Kasumi-1 (cell line): ENCODE results near the gene TAS2R19.

ENCODE experiments used
- DNase-seq, 2 experiments: peaks; one replicate each; lab custom pipeline; 2025; lab: John Stamatoyannopoulos, UW

TAS2R19 gene

GRCh38 chr12:10989107-10989506, 33.3 kb downstream of the TAS2R19 start:
- no peak for DNase-seq

- no peak for DNase-seq
These were observed 35.6 kb downstream of the TAS2R19 start, which contains the start of gene TAS2R50 for GRCh38 chr12:10986812-10987211. Gene TAS2R50, minus strand, starts transcription at chr12:10986912. Its CDS starts 52 bp downstream, at chr12:10986860.

- no peak for DNase-seq
These were observed 40.2 kb downstream of the TAS2R19 start for GRCh38 chr12:10982244-10982643.

GRCh38 chr12:10974965-10975364, 47.5 kb downstream of the TAS2R19 start:
- DNase-seq, result no peak
